ENCODE results near the gene RIN3. TPM values are rescaled to one million over a fixed set of nuclear protein-coding genes. Genes with fewer than 3 reads are reported as not detected.

RIN3 gene
- total RNA-seq, 4 donors from 2014 or later: 3.0 to 8.7 (median 7.5) TPM

DNA sequence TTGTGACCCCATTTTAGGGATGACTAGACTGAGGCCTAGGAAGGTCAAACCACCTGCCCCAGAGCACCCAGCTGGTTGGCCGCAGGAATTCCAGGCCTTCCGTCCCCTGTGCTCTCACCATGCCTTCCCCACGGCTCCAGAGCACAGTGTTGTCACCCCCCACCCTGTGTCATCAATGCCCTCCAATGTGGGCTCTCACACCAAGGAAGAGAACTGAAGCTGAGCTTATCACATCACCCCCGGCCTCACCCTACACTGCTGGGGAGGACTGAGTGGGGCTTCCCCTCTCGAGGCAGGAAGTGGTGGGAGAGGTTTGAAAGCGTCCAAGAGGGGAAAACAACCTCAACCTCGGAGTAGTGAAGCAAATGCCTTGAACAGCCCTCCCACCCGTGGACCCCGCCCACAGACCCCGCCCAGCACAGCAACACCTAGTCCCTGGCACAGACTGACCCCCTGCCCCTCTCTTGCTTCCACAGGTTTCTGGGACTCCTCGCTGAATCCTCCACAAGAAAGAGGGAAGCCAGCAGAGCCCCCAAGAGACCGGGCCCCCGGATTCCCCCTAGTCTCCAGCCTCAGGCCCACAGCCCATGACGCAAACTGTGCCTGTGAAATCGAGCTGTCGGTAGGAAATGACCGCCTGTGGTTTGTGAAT is 137.7 kb downstream of the RIN3 start:
- no peak overlapping the region for H3K4me3 ChIP-seq (ENCODE audit: low read depth, poor library complexity, severe bottlenecking)
- intact Hi-C loops (cut with DNase I; ENCODE audit: low total_unique reads): no loop called here
- TF ChIP-seq, protein P1, sequence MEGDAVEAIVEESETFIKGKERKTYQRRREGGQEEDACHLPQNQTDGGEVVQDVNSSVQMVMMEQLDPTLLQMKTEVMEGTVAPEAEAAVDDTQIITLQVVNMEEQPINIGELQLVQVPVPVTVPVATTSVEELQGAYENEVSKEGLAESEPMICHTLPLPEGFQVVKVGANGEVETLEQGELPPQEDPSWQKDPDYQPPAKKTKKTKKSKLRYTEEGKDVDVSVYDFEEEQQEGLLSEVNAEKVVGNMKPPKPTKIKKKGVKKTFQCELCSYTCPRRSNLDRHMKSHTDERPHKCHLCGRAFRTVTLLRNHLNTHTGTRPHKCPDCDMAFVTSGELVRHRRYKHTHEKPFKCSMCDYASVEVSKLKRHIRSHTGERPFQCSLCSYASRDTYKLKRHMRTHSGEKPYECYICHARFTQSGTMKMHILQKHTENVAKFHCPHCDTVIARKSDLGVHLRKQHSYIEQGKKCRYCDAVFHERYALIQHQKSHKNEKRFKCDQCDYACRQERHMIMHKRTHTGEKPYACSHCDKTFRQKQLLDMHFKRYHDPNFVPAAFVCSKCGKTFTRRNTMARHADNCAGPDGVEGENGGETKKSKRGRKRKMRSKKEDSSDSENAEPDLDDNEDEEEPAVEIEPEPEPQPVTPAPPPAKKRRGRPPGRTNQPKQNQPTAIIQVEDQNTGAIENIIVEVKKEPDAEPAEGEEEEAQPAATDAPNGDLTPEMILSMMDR (IDR thresholded peaks at IDR 0.05): no peak
- no peak for TF ChIP-seq POLR2A (IDR thresholded peaks at IDR 0.05)
- peak; percentile 37 to 90 for DNase-seq (ENCODE audit: low spot score in 2 of 2)
- WGBS, 2 donors: 72 to 79% methylated on average over 15 to 17 of the region's 17 CpGs

DNA sequence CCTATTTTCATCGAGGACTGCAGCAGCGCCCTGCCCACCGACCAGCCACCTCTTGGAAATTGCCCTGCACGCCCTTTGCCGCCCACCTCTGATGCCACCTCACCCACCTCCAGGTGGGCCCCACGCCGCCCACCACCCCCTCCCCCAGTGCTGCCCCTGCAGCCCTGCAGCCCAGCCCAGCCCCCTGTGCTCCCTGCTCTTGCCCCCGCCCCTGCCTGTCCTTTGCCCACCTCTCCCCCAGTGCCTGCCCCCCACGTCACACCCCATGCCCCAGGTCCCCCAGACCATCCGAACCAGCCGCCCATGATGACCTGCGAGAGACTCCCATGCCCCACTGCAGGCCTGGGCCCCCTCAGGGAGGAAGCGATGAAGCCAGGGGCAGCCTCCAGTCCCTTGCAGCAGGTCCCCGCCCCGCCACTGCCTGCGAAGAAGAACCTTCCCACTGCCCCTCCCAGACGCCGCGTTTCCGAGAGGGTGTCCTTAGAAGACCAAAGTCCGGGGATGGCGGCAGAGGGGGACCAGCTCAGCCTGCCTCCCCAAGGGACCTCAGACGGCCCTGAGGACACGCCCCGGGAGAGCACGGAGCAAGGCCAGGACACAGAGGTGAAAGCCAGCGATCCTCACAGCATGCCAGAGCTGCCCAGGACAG is 138.3 kb downstream of the RIN3 start:
- WGBS, 2 donors: 83 to 92% methylated on average over 19 to 20 of the region's 27 CpGs
- DNase-seq (ENCODE audit: low spot score in 2 of 2): peak; percentile 49 to 93
- intact Hi-C loops (cut with DNase I; ENCODE audit: low total_unique reads): no loop called here
- TF ChIP-seq POLR2A (IDR thresholded peaks at IDR 0.05): no peak
- TF ChIP-seq, protein P1 (IDR thresholded peaks at IDR 0.05): no peak
- no peak overlapping the region for H3K4me3 ChIP-seq (ENCODE audit: low read depth, poor library complexity, severe bottlenecking)

- DNase-seq (ENCODE audit: low spot score in 2 of 2): no peak
- intact Hi-C loops (cut with DNase I; ENCODE audit: low total_unique reads): no loop called here
- 75 to 79% methylated on average over 15 to 26 of the region's 26 CpGs for WGBS, 2 donors
- H3K4me3 ChIP-seq (ENCODE audit: low read depth, poor library complexity, severe bottlenecking): peak overlapping the region; percentile 14
- TF ChIP-seq, protein P1 (IDR thresholded peaks at IDR 0.05): no peak
- no peak for TF ChIP-seq POLR2A (IDR thresholded peaks at IDR 0.05)
Observed at GRCh38 chr14:92652413-92653151, 139.0 kb downstream of the RIN3 start.

GRCh38 chr14:92653162-92653651 is 139.6 kb downstream of the RIN3 start:
- H3K4me3 ChIP-seq (ENCODE audit: low read depth, poor library complexity, severe bottlenecking): no peak overlapping the region
- WGBS, 2 donors: 85 to 92% methylated on average over 11 of the region's 11 CpGs
- no peak for DNase-seq (ENCODE audit: low spot score in 2 of 2)
- intact Hi-C loops (cut with DNase I; ENCODE audit: low total_unique reads): no loop called here
- TF ChIP-seq POLR2A (IDR thresholded peaks at IDR 0.05): no peak
- TF ChIP-seq, protein P1 (IDR thresholded peaks at IDR 0.05): no peak

- no peak for DNase-seq (ENCODE audit: low spot score in 2 of 2)
- TF ChIP-seq POLR2A (IDR thresholded peaks at IDR 0.05): no peak
- TF ChIP-seq, protein P1 (IDR thresholded peaks at IDR 0.05): no peak
- intact Hi-C loops (cut with DNase I; ENCODE audit: low total_unique reads): no loop called here
- H3K4me3 ChIP-seq (ENCODE audit: low read depth, poor library complexity, severe bottlenecking): no peak overlapping the region
- 91% methylated on average over 18 of the region's 18 CpGs for WGBS, 2 donors
Observed at GRCh38 chr14:92654239-92654901, 140.8 kb downstream of the RIN3 start.
